GM18868 (cell line): ENCODE data around the gene STRIP2.
"Not testable (repeated sequence)": the region's sequence is repeated elsewhere in the genome, so short reads cannot be mapped to it uniquely, and the experiment has no call there.

Experiments used
- ATAC-seq: cut with Tn5 transposase; IDR thresholded peaks from one replicate; pipeline ENCODE4 v1.9.1; 2021; ENCODE audit warnings: mild to moderate bottlenecking, moderate library complexity; ENCODE audit not compliant: unreplicated experiment

The STRIP2 gene

GRCh38 chr7:129450295-129450694 lies 16.1 kb downstream of the STRIP2 start:
- no peak for ATAC-seq

- ATAC-seq, result no peak
Observed at GRCh38 chr7:129452589-129453231, 18.5 kb downstream of the STRIP2 start.

GRCh38 chr7:129453510-129454248 lies 19.4 kb downstream of the STRIP2 start:
- no peak for ATAC-seq

- ATAC-seq, result no peak
Observed at GRCh38 chr7:129454249-129454551, 20.0 kb downstream of the STRIP2 start.

- no peak for ATAC-seq
Observed at GRCh38 chr7:129456421-129456820, 22.2 kb downstream of the STRIP2 start.

GRCh38 chr7:129457101-129457500 lies 22.9 kb downstream of the STRIP2 start:
- no peak for ATAC-seq

- no peak for ATAC-seq
Observed at GRCh38 chr7:129458171-129458570, 23.9 kb downstream of the STRIP2 start.

- no peak for ATAC-seq
Observed at GRCh38 chr7:129461809-129462208, 27.6 kb downstream of the STRIP2 start.

- ATAC-seq, result no peak
Observed at GRCh38 chr7:129462420-129462819, 28.2 kb downstream of the STRIP2 start.

- ATAC-seq, result no peak
Observed at GRCh38 chr7:129464194-129464593, 30.0 kb downstream of the STRIP2 start.

GRCh38 chr7:129465080-129465479 lies 30.8 kb downstream of the STRIP2 start:
- ATAC-seq, result no peak

- ATAC-seq, result no peak
Observed at GRCh38 chr7:129466796-129467195, 32.6 kb downstream of the STRIP2 start.

- no peak for ATAC-seq
Observed at GRCh38 chr7:129468087-129468486, 33.9 kb downstream of the STRIP2 start.

- ATAC-seq, result no peak
Observed at GRCh38 chr7:129468547-129468946, 34.3 kb downstream of the STRIP2 start.

GRCh38 chr7:129469930-129470329 lies 35.7 kb downstream of the STRIP2 start:
- no peak for ATAC-seq

- ATAC-seq, result no peak
Observed at GRCh38 chr7:129470411-129470810, 36.2 kb downstream of the STRIP2 start.

GRCh38 chr7:129471402-129471827 lies 37.2 kb downstream of the STRIP2 start:
- ATAC-seq, result no peak

GRCh38 chr7:129475931-129476330 lies 41.7 kb downstream of the STRIP2 start:
- not testable (repeated sequence) for ATAC-seq

GRCh38 chr7:129476398-129476797 lies 42.2 kb downstream of the STRIP2 start:
- not testable (repeated sequence) for ATAC-seq

- ATAC-seq, result no peak
Observed at GRCh38 chr7:129479831-129480230, 45.6 kb downstream of the STRIP2 start.

- no peak for ATAC-seq
Observed at GRCh38 chr7:129480674-129481363, 46.6 kb downstream of the STRIP2 start.

GRCh38 chr7:129481376-129481775 lies 47.1 kb downstream of the STRIP2 start:
- not testable (repeated sequence) for ATAC-seq
